ENCODE measurements around the gene CAMK4.

CAMK4 gene

DNA sequence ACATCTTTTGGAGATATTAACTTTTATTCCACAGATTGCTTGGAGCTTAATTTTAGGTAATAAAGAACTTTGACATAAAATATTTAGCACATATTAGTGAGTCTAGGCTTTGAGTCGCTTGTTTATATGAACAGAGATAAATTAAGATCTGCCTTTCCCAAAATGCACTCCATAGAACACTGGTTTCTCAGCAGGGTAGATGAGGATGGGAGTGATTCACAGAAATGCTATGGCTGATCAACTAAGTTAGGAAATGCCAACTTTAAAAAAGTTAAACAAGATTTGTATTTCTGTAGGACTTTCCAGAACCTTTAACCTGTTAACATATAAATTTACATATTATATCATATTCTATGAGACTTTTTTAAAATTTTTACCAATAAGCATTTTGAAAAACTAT is 222.9 kb downstream of the CAMK4 start:
- no peak for DNase-seq

GRCh38 chr5:111447822-111448221 is 223.6 kb downstream of the CAMK4 start:
- DNase-seq = no peak

GRCh38 chr5:111453295-111453694 is 229.1 kb downstream of the CAMK4 start:
- no peak for DNase-seq

DNA sequence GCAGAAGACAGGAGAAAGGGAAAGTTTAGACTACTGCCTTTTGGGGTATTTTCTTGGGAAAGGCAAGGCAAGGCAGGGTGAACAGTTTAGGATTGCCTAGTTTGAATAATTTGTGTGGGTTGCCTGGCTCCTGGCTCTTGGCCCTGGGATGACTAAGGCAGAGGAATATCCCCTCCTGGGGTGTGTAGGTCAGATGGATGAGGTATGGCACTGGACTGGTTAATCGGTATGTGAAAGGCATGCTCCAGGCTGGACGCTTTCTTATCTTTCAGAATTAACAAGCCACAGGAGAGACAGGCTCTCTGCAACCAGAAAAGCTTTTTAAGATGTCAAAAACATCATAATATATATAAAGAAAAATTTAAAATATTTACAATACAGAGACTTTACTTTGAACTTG is 229.6 kb downstream of the CAMK4 start:
- DNase-seq = no peak

DNA sequence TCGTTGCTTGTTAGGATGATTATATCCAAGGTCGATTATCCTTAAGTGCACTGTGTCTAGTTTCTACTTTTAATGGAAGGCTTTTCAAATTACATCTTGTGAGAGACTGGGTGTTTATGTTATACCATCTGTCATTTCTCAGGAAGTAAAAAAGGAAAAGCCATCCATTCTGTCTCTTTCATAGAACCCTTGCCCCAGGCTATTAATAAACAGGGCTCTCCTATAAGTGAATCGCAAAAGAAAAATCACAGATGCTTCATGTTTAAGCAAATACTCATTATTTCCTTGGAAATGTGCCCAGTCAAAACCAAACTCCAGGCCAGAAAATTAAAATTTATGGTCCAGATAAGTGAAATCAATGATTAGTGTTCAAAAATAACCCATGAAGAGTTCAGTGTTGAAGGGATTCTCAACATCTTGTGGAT is 230.0 kb downstream of the CAMK4 start:
- no peak for DNase-seq

DNA sequence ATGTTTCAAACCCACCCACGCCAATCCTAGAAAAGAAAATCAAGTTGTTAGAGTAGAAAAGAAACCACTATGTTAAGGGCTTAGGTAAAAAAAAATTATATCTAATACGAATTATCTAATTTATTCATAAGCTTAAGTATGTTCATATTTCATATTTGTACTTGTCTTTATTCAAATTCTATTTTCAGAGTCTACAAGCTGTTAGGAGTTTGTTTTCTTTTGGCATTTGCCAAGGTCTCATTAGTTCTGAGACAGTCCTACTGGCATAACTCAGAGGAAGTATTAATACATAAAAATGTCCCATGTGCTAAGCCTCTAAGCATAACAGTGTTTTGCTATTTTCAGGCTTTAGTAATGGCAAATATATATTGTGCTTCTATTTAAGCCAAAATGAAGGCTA is 230.6 kb downstream of the CAMK4 start:
- DNase-seq = no peak

DNA sequence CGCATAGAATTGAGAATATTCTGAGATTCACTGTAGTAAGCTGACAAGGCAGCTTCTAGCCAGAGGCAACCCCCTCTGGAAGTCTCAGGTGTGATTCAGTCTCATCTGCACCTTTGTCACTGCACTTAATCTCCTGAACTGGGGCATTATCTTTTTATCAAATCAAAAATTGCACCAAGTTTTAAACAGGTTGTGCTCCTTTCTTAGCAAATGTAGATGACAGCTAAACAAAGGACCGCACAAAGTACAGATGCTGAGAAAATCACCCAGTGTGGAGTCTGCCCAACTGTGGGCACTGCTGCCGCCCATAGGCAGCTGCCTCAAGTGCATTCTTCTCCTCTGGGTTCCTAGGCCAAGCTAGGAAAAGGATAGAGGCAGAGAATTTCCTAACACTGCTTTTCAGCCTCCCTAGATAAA is 237.1 kb downstream of the CAMK4 start:
- DNase-seq = no peak

DNA sequence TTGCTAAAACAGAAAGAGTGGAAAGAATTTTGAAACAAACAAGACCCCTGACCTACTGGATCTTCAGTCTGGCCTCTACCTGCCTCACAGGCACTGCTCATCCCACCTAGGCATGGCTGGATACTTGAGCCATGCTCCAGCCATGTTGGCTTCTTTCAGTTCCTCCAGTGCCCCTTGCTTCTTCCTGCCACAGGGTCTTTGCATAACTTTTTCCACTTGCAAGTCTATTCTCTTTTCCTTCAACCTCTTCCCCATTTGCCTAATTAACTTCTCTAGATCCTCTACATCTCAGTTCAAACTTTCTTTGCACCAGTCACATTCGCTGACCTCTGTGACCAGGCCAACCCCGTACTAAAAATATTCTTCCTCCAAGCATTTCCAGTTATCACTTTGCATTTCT is 237.8 kb downstream of the CAMK4 start:
- no peak for DNase-seq

GRCh38 chr5:111463311-111463710 is 239.1 kb downstream of the CAMK4 start:
- no peak for DNase-seq

GRCh38 chr5:111469293-111469896 is 245.2 kb downstream of the CAMK4 start:
- DNase-seq = no peak

GRCh38 chr5:111469903-111470302 is 245.7 kb downstream of the CAMK4 start:
- DNase-seq = no peak

GRCh38 chr5:111472096-111472495 is 247.9 kb downstream of the CAMK4 start:
- DNase-seq = no peak

DNA sequence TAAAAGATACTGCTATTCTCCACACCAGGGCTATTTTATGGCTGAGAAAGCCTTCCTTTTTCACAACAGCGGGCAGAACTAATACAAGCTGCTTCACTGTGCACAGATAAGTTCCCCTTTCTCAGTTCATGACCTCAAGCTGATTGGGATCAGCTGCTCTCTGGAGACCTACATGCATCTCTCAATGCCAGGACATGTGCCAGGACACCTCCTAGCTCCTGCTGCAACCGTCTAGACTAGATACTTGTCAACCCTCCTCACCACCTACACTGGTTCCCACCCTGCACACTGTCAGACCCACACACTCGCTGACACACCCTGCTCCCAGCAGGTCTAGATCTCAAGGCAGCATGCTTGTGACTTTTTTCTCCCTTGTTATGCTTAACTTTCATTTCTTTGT is 248.4 kb downstream of the CAMK4 start:
- DNase-seq = no peak

- no peak for DNase-seq
Observed at GRCh38 chr5:111478266-111478665, 254.1 kb downstream of the CAMK4 start.

DNA sequence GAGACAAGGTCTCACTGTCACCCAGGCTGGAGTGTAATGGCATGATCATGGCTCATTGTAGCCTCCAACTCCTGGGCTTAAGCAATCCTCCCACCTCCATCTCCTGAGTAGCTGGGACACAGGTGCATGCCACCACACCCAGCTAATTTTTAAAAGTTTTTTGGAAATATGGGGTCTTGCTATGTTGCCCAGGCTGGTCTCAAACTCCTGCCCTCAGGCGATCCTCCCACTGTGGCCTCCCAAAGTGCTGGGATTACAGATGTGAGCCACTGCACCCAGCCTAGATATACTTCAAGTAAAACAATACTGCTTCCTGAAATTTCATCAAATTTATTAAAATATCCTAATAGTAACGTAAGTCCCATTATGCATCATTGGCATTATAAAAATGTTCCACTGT is 254.7 kb downstream of the CAMK4 start:
- DNase-seq = no peak

GRCh38 chr5:111480346-111480745 is 256.2 kb downstream of the CAMK4 start:
- DNase-seq = no peak

DNA sequence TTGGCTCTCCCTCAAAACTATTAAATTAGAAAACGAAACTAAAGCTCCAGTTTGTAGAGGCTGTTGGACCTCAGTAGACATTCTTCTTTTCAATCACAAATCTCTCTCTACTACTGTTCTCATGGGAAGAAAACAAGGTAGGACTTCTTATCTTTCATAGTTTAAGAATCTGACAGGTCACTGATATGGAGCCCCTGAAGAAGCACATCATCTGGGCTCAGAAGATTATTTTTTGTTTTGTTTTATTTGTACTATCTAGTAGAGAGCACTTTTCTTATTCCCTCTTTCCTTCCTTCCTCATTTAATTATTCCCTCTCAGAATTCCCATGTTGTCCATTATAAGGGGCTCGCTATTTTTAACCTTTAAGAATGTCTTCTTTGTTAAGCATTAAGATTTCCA is 261.9 kb downstream of the CAMK4 start:
- no peak for DNase-seq

DNA sequence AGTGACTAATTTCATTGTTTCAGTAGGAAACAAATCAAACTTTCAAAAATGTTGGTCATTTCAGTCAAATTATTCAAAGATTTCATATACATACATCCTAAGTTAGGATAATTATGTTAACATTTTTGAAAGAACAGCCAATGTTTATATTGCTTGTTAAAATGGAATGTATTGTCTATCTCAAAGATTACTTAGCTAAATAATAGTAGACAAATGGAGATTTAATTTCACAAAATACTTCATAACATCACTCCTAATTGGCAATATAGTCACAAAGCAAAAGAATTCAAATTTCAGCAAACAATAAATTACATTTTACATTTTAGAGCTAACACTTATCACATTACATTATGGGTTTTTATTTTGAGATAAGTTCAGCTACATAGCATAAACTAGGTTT is 262.7 kb downstream of the CAMK4 start:
- DNase-seq = no peak

DNA sequence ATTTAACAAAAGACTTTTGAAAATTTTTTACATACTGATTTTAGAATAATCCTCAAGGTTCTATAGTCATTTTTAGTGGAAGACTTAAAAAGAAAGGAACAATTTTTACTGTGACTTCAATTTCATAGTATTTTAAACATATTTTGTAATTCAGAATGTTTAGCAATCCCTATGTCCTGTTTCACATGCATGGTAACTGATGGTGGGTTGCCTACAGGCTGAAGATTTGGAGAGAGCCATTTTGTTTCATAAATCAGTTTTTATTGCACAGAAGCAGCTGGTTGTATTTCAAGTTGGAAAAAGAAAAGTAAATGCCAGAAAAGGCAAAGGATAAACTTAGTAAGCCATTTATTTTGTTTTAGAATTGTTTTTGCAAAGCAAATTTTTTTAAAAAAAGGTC is 264.2 kb downstream of the CAMK4 start:
- no peak for DNase-seq

DNA sequence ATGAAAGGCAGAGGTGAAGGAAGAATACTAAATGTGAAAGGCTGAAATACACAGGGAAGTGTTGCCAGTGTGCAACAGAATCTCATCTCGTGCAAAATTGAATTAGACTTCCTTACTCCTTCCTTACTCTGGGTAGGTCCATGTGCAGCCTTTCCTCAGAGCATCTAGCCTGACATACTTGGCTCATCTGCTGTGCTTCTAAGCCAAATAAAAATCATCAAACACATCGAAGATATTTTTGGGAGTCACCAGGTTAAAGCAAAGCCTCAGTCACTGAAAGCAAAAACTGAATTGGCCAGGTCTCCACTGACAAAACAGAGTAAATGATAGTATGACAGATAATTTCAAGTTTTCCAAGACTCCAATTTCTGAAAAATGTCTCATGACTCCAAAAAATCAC is 268.8 kb downstream of the CAMK4 start:
- no peak for DNase-seq

- DNase-seq = no peak
Observed at GRCh38 chr5:111494355-111494999, 270.3 kb downstream of the CAMK4 start.

DNA sequence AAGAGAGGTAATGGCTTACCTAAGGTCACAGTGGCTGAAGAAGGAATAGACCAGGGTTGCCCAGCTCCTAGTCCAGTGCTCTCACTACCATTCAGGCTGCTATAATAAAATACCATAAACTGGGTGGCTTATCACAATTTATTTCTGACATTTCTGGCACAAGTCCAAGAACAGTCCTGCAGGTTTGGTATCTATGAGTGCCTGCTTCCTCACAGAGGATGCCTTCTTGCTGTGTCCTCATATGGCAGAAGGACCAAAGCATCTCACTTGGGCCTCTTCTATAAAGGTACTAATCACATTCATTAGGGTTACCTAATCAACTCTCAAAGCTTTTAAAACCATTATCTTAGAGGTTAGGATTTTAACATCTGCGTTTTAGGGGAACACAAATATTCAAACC is 271.0 kb downstream of the CAMK4 start:
- DNase-seq = no peak

DNA sequence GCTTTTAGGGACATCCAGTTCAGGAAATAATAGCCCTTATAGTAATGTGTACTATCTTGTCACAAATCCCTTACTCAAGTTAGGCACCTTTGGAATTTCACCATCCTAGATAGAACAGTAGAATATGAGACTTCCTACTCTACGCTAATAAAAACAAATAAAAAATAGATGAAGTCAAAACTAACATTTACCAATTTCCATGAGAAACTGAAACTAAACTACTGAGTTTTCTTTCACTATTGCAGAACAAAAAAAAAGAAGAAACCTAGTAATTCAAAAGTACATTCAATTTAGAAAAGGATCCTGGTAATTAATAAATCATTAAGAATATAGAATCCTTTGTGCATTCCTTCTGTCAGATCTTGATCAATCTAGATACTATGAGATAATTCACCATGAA is 274.2 kb downstream of the CAMK4 start:
- DNase-seq = no peak

DNA sequence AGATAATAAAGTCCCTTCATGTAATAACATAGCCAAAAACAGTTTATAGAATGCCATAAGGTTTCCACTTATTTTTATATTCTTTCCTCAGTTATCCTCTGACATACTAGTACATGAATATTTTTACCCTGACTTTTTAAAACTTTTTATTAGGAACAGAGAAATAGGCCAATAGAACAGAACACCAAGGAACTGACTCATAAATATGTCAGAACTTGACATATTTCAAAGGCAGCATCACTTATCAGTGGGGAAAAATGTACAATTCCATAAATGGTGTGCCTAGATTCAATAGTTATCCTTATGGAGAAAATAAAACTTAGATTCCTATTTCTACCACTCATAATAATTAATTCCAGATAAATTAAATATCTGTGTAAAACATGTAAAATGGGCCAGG is 278.8 kb downstream of the CAMK4 start:
- DNase-seq = no peak

- no peak for DNase-seq
Observed at GRCh38 chr5:111505096-111505495, 280.9 kb downstream of the CAMK4 start.
